DMS53 (cell line): ENCODE data around the gene LAIR2.

Experiments
- DNase-seq: peaks from one replicate; lab custom pipeline; 2025; lab: John Stamatoyannopoulos, UW

LAIR2 gene

GRCh38 chr19:54535601-54536000, 33.0 kb downstream of the LAIR2 start:
- DNase-seq: no peak

- no peak for DNase-seq
Measured at GRCh38 chr19:54536956-54537355, 34.3 kb downstream of the LAIR2 start.

- no peak for DNase-seq
Measured at GRCh38 chr19:54541712-54542111, 39.1 kb downstream of the LAIR2 start.

GRCh38 chr19:54548806-54549205, 46.2 kb downstream of the LAIR2 start:
- DNase-seq: no peak

- DNase-seq: no peak
Measured at GRCh38 chr19:54549224-54549623, 46.6 kb downstream of the LAIR2 start.

GRCh38 chr19:54551293-54551692, 48.7 kb downstream of the LAIR2 start:
- DNase-seq: no peak

GRCh38 chr19:54551950-54552912, 49.6 kb downstream of the LAIR2 start:
- DNase-seq: no peak

- DNase-seq: no peak
Measured at GRCh38 chr19:54552913-54553310, 50.3 kb downstream of the LAIR2 start.

- DNase-seq: no peak
Measured at GRCh38 chr19:54554006-54554405, 51.4 kb downstream of the LAIR2 start.

- DNase-seq: no peak
Measured at GRCh38 chr19:54554896-54555295, 52.3 kb downstream of the LAIR2 start.

- no peak for DNase-seq
Measured at GRCh38 chr19:54556194-54556593, 53.6 kb downstream of the LAIR2 start.

- no peak for DNase-seq
Measured at GRCh38 chr19:54558339-54558738, 55.7 kb downstream of the LAIR2 start.
